ENCODE data around the gene C11orf86. TPM values are rescaled to one million over a fixed set of nuclear protein-coding genes. Genes with fewer than 3 reads are reported as not detected.

C11orf86 gene
- total RNA-seq, 1 donor from 2014 or later, result not detected

DNA sequence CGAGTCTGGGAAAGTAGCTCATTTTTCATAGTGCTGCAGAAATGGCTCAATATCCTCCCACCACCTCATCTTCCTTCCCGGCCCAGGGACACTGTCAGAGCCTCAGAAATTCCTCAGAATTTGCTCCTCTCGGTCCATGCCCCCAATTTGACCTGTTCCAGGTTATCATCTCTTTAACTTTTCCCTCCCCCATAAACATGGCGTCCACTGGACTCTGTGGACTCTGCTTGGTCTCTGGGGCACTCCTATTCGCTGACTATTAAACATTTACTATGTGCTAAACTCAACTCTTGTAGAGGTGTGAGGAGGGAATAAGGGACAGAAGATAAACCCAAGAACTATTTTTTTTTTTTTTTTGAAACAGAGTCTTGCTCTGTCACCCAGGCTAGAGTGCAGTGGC lies 8.8 kb upstream of the C11orf86 start:
- ATAC-seq (peak; percentile 10), DNase-seq (ENCODE audit: low spot score) (no peak)

DNA sequence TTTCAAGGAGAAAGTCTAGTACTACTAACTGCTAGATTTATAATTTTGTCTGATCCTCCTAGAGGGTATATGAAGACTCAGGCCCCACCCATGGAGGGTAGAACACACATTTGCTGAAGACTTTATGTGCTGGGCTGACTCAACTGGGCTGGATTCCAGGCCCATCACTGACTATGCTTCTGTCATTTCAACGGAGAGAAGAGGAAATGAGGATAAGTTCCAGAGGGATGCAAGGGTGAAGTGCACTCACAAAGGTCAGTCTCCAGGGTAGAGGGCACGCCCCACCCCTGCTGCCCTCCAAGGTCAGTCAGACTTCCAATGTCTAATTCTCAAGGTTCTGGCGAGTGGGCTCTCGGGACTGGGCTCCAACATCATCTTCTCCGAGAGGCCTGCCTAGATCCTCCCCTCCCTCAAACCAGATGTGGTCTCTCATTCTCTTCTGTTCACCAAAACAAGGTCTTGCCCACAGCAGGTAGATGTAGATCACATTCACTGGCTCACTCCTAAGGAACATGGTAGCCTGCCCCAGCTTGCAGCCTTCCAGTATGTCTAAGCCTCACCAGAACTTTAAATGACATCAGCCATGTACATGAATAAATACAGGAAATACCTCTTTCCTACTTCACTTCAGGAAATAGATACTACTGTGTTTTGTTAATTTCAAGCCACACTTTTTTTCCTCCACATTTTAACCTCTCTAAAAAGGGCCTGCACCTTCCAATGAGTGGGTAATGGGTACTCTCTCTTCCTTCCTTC lies 7.3 kb upstream of the C11orf86 start:
- ATAC-seq (no peak), DNase-seq (ENCODE audit: low spot score) (no peak)

DNA sequence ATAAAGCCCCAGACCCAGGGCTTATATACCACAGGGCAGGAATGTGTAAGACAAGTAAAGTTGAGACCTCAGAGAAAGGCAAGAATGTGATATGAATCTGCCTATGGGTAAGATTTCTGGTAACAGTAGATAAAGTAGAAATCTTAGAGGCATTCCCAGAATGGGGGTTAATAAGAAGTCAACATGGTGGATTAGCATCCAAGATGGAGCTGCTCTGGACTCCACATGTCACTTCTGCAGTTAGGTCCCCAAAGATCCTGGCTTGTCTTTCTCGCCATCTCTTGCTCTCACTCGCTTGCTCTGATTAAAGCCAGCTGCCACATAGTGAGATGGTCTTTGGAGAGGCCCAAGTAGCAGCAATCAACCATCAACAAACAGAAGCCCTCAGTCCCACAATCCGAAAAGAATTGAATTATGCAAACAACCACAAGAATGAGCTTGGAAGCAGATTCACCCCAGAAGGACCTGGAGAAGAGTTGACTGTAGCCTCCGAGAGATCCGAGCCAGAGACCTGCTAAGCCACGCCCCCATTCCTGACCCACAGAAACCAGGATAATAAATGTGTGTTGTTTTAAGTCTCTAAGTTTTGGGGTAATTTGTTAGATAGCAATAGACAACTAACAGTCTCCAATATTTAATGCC lies 5.4 kb upstream of the C11orf86 start:
- ATAC-seq (no peak), DNase-seq (ENCODE audit: low spot score) (no peak)

DNA sequence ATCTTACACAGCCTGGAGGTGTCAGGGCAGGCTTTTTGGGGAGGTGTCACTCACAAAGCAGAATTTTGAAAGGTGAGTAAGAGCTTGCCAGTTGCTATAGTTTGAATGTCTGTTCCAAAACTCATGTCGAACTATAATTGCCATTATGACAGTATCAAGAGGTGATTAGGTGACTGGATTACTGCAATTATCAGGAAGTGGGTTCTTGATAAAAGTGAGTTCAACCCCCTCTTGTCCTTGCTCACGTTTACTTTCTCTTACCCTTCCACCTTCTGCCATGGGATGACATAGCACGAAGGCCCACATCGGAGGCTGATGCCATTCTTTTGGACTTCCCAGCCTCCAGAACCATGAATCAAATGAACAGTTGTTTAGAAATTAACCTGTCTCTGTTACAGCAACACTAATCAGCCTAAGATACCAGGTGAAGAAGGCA lies 4.7 kb upstream of the C11orf86 start:
- no peak for DNase-seq (ENCODE audit: low spot score)
- ATAC-seq, result no peak

DNA sequence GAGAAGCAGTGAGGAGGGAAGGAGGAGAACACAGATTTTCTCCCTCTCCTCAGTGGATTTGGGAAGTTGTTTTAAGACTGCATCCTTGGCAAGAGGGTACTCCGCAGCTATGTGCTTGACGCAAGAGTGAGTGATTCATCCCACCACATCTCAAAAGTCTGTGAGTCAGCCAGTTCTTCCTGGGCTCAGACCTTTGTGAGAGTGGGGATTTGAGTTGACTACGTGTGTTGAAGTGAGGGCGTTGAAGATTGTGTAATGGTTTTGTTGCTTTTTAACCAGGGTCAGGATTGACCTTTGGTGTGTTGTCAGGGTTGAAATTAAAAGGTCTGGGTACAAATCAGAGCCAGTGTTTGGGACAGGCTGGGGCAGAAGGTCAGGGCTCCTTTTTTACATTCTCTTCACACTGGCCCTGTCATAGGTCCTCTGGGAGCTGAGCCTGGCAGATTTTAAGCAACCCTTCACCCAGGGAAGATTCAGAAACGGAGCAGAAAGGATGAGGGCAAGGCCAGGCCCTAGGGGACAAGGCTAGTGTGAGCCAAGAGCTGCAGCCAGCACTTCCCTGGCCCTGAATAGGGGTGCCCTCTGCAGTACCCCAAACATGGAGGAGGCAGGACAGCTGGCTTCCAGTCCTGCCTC lies 4.2 kb upstream of the C11orf86 start:
- ATAC-seq (peak; percentile 88), DNase-seq (ENCODE audit: low spot score) (peak; percentile 85)

DNA sequence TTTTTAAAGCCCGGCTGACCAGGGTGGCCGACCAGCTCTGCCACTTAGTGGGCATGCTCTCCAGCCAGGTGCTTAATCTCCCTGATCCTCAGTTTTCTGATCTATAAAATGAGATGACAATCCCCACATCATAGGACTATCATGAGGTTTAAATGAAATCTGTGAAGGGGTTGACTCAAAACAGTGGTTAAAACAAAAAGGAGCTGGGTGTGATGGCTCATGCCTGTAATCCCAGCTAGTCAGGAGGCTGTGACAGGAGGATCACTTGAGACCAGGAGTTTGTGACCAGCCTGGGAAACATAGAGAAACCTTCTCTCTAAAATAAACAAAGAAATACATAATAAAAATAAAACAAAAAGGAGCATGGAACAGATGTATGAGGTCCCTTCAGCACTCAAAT lies 3.6 kb upstream of the C11orf86 start:
- no peak for ATAC-seq
- no peak for DNase-seq (ENCODE audit: low spot score)

DNA sequence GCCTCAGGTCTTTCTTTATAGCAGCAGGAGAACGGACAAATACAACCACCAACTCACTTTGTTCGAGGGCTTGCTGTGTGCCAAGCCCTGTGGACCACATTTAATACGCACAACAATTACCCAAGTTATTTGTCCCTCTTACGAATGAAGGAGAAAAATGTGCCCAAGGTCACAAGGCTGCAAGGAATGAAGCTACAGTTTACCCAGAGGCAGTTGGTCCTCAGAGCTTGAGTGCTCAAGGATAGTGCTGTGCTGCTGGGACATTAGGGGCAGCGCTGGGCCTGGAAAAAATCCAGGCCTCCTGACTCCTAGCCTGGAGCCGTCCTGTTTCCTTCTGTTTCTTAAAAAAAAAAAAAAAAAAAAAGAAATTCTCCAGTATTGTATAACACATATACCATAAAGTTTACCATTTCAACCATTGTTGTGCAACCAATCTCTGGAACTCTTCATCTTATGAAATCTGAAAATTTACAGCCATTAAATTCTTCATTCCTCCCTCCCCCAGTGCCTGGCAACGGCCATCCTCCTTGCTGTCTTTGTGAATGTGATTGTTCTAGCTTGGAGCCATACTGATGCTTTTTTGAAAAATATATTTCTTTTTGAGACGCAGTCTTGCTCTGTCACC lies 1.0 kb upstream of the C11orf86 start:
- ATAC-seq (no peak), DNase-seq (ENCODE audit: low spot score) (no peak)

DNA sequence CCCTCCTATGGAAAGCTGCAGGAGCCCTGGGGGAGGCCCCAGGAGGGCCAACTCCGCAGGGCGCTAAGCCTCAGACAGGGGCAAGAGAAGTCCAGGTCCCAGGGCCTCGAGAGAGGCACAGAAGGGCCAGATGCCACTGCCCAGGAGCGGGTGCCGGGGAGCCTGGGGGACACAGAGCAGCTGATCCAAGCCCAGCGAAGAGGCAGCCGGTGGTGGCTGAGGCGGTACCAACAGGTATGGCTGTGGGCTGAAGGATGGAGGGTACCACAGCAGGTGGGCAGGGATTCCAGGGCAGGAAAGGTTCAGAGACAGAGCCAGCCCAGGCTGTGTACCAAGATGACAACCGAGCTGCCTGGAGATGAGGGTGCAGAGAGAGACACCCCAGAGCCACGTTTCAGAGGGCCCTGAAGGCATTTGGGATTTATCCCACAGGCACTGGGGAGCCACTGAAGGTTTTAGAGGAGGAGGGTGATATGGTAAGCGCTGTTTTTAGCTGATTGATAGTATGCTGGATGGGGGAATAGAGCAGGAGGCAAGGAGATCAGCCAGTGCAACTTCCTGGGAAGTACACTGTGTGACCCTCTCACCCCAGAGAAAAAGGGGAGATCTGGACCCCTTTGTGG lies 412 bp downstream of the C11orf86 start:
- DNase-seq (ENCODE audit: low spot score) (no peak), ATAC-seq (no peak)

DNA sequence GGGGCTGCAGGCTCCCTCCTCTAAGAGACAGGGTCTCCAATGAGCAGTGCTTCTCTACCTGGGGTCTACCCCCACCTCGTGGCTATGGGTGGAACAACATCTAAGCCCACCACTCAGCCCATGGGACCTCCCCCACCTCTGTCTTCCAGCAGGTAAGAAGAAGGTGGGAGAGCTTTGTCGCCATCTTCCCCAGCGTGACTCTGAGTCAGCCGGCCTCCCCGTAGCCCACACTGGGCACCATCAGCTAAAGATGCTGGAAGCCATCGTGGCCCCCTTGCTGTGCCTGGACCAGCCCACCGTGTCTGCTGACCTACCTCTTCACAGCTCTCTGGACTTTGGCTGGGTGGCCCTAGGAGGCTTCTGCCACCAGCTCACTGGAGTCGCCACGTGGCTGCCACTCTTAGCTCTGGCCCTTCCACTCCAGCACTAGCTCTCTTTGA lies 944 bp downstream of the C11orf86 start:
- ATAC-seq (peak; percentile 11), DNase-seq (ENCODE audit: low spot score) (no peak)

DNA sequence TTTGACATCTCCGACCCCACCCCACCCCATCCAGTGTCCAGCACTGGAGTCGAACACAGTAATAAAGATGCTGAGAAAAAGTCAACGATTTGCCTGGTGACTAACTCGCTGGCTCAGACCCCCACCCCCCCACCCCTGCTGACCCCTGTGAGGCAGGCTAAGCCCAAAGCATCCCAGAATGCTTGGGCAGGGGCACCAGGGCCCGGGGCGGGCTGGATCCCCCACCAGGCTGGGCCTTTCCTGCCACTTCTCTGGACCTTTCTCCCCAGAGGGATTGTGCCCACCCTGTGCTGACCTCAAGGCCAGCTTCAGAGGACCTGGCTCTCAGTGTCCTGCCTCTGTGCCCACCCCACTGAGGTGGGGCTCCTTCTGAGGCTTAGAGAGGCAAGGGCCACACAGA lies 1.8 kb downstream of the C11orf86 start:
- ATAC-seq (no peak), DNase-seq (ENCODE audit: low spot score) (no peak)

DNA sequence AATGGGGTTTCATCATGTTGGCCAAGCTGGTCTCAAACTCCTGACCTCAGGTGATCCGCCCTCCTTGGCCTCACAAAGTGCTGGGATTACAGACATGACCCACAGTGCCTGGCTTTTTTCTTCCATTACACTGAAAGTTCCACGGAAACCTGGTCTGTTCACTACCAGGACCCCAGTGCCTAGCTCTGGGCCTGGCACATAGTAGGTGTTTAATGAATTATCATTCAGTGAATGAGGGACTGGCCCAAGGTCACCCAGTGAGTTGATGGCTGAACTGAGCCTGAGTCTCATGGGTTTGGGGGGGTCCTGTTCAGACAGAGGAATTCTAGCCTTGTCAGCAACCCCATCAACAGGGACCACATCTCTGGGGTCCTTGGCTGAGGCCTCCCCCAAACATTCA lies 3.1 kb downstream of the C11orf86 start:
- no peak for ATAC-seq
- no peak for DNase-seq (ENCODE audit: low spot score)

DNA sequence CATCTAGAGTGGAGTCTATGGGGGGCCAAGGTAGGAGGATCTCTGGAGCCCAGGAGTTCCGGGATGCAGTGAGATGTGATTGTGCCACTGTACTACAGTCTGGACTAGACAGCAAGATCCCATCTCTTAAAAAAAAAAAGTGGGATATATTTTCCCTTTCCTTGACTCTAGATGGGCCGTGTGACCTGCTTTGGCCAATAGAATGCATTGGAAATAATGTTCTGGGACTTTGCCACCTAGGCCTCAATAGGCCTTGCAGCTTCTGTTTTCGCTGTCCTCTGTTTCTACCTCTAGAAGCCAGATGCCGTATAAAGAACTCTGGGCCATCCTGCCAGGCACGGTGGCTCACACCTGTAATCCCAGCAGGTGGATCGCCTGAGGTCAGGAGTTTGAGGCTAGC lies 3.6 kb downstream of the C11orf86 start:
- ATAC-seq, result no peak

DNA sequence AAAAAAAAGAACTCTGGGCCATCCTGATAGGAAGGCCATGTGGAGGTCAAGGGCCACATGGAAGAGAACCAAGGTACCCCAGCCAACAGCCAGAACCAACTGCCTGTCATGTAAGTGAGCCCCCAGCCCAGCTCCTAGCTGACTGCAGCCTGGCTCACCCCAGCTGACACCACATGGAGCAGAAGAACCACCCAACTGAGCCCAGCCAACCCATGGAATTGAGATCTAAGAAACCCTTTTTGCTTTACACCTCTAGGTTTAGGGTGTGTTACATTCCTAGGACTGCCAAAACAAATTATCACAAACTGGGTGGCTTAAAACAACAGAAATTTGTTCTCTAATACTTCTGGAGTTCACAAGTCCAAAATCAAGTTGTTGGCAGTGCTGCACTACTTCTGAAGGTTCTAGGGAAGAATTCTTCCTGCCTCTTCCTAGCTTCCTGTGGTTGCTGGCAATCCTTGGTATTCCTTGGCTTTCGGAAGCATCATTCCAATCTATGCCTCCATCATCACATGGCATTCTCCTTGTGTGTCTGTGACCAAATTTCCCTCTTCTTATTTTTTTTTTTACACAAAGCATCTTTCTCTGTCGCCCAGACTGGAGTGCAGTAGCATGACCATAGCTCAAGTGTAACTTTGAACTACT lies 4.4 kb downstream of the C11orf86 start:
- DNase-seq (ENCODE audit: low spot score), result no peak
- ATAC-seq, result peak; percentile 42

More for the DNA sequence above, 3.6 kb downstream of the C11orf86 start:
- DNase-seq (ENCODE audit: low spot score), result no peak

DNA sequence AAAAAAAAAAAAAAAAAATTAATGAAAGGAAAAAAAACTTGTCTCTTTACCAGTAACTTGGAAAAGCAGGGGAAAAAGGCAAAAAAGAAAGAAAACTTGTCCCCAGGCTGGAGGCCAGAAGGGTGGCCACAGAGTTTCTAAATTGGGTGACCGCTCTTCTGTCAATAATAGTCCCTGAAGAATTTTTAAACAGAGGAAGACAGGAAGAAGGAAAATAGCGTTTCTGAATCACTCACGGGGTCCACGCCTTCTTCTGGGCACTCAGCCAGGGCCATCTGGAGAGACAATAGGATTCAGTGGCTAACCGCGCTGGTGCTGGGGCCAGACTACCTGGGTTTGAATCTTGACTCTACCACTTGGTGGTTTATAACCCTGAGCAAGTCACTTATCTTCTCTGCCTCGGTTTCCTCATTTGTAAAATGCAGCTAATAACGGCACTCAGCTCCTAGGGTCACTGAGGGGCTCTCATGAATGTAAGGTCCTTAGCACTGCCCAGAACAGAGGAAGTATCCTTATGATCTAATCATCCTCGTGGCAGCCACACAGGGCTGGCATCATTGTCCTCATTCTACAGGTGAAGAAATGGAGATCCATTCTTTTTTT lies 7.0 kb downstream of the C11orf86 start:
- ATAC-seq (no peak), DNase-seq (ENCODE audit: low spot score) (no peak)

DNA sequence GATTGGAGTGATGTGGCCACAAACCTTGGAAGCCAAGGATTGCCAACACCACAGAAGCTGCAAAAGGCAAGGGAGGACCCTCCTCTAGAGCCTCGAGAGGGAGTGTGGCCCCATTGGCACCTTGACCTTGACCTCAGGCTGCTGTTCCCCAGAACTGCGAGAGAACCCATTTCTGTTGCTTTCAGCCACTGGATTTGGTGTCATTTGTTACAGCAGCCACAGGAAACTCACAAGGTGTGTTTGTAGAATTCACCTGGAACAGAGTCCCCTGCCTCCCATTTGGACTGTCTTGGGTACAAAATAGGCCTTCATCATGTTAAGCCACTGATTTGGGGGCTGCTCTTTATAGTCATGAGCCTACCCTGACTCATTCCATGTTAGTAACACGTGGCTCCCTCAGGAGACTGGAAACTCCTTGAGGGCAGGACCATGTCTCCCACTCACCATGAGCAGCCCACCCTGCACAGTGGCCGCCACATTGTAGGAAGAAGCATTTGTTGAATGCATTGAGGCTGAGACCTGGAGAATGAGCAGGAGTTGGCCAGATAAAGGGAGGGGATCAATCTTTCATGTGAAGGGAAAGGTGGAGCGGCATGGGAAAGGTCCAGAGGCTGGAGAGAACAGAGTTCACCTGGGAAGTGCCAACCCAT lies 8.3 kb downstream of the C11orf86 start:
- no peak for DNase-seq (ENCODE audit: low spot score)
- peak; percentile 9 for ATAC-seq

DNA sequence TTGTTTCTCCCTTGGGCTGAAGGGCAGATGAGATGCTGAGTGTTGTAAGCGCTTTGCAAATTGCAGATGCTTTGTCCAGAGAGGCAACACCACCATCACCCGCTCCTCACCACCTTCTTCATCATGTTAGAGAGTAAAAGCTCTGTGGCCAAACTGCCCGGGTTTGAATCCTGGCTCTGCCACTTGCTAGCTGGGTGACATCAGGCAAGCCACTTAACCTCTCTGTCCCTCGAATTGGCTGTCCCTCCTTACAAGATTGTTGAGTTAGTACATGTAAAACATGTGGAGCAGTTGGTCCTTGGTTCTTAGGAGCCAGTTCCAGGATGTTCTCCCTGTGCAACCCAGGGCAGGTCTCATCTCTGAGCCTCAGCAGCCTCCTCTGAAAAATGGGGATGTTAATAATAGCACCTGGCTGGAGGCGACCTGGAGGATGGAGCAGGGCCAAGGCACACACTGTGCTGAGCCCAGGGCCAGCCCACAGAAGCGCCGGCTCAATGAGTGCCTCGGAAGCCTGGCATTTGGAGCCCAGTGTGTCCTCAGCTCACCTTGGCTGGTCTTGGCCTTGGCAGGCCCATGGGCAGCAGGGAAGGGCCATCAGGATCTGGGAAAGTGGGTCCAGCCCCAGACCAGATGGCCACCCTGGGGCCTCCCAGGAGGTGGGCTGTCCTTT lies 10.5 kb downstream of the C11orf86 start:
- peak; percentile 91 for ATAC-seq
- peak; percentile 91 for DNase-seq (ENCODE audit: low spot score)

DNA sequence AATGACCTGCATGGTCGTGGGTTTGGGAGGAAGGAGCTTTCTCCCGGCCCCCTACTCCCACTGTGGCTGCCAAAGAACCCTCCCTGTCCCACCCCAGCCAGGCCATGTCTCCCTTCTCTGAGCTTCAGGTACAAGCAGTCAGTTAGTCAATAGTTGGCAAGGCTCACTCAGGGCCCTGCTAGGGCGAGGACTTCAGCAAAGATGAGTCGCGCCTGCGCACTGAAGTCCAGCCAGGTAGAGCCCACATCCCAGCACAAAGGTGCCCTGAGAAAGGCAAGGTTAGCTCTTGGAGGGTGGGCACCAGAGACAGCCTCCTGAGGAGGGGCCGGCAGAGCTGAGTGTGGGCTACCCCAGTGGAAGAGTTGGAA lies 11.1 kb downstream of the C11orf86 start:
- ATAC-seq (peak; percentile 78), DNase-seq (ENCODE audit: low spot score) (peak; percentile 77)

DNA sequence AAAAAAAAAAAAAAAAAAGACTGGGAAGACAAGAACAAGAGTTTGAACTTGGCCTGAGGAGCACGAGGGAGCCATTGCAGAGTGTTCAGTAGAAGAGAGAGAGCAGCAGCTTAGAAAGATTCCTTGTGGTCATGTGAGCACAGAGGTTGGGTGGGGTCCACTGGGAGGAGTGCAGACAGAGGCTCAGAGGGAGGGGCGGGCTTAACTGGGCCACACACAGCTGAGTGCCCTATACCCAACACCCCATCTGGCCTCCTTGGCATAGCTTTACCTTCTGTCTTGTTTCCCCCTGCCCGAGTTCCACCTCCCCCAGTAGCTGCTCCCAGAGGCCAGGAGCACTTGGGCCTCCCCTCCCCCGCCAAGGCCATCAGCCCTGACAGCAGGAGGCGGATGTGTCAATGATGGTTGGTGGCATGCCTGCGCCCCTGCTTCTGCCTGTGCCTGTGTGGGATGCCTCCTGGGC lies 12.1 kb downstream of the C11orf86 start:
- DNase-seq (ENCODE audit: low spot score) (no peak), ATAC-seq (no peak)
